PFSK-1 (cell line): ENCODE results near the gene ARL2. TPM values are rescaled to one million over a fixed set of nuclear protein-coding genes. Genes with fewer than 3 reads are reported as not detected.

Experiments used
- FOXP2 ChIP-seq: optimal IDR thresholded peaks from 2 replicates; pipeline ENCODE3; 2011; ENCODE audit warnings: borderline replicate concordance, control low read depth, inconsistent platforms; ENCODE audit not compliant: insufficient read depth; ENCODE audit errors: extremely low read length, extremely low read depth
- POLR2AphosphoS5 ChIP-seq: IDR thresholded peaks from 2 replicates; pipeline ENCODE4 v1.6.1; 2012; ENCODE audit warnings: low read depth, mild to moderate bottlenecking, control low read depth, low read length, moderate library complexity
- SIN3A ChIP-seq: IDR thresholded peaks from 2 replicates; pipeline ENCODE4 v1.6.1; 2012; ENCODE audit warnings: mild to moderate bottlenecking, low read length, moderate library complexity, borderline replicate concordance; ENCODE audit not compliant: insufficient read depth
- TAF1 ChIP-seq: IDR thresholded peaks from 2 replicates; pipeline ENCODE4 v1.6.1; 2012; ENCODE audit warnings: low read length, control low read depth, borderline replicate concordance; ENCODE audit not compliant: insufficient read depth
- polyA plus RNA-seq: library from polyadenylated mRNA; unstranded; fragments of >200 nt; gene quantifications from one replicate; pipeline ENCODE4 v1.2.1, GENCODE V29; 2012; ENCODE audit warnings: low read depth, missing spikeins; ENCODE audit not compliant: insufficient read length
- TF ChIP-seq, protein P1 (sequence below), 2 experiments: IDR thresholded peaks; 2 replicates each; pipeline versions ENCODE4 v1.6.1 to v1.8.0; 2011 to 2012; ENCODE audit warnings: low read depth in 2 of 2, low read length in 2 of 2, control low read depth in 1 of 2, inconsistent platforms in 1 of 2, mild to moderate bottlenecking in 1 of 2, moderate library complexity in 1 of 2; ENCODE audit not compliant: insufficient read depth in 1 of 2

Gene ARL2
- polyA plus RNA-seq: 319 TPM

DNA sequence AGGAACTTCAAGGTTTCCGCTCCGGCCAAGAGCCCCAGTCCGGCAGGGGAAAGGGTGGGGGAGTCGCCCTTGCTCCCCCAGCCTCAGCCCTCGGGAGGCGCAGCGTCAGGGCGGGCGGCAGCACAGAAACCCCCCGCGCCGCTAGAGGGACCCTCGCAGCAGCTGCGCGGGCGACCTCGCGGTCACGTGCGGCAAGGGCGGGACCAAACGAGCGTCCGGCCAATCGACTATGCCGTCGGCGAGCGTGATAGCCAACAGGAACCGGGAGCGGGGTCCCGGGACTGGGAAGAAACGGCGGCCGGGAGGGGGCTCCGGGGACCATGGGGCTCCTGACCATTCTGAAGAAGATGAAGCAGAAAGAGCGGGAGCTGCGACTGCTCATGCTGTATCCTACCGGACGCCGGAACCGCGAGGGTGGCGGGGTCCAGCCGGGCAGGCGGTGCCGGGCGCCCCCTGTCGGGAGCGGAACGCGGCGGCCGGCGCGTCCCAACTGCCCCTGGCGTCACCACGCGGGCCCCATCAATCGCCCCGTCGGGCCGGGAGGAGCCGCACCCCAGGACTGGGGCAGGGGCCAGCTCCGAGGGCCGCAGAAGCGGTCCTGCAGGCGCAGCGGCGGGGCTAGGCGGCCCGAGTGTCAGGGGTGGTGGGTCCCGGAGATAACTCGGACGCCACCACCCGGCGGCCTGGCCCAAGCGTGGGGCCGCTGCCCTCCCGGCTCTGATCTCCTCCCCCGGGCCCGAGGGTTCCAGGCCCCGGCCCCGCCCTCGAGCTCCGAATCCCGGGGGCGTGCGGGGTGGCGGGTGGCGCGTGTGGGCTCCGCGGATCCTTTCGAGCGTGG is at the start of gene ARL2:
ARL2 (plus strand) TSS at position 273 of the 838 bp plus-strand sequence; CDS start at position 321, 48 bp downstream.
- 0 out of 2 replicates have a peak, but pooled peaks have one; percentile 75 for TF ChIP-seq TAF1
- TF ChIP-seq, protein P1, sequence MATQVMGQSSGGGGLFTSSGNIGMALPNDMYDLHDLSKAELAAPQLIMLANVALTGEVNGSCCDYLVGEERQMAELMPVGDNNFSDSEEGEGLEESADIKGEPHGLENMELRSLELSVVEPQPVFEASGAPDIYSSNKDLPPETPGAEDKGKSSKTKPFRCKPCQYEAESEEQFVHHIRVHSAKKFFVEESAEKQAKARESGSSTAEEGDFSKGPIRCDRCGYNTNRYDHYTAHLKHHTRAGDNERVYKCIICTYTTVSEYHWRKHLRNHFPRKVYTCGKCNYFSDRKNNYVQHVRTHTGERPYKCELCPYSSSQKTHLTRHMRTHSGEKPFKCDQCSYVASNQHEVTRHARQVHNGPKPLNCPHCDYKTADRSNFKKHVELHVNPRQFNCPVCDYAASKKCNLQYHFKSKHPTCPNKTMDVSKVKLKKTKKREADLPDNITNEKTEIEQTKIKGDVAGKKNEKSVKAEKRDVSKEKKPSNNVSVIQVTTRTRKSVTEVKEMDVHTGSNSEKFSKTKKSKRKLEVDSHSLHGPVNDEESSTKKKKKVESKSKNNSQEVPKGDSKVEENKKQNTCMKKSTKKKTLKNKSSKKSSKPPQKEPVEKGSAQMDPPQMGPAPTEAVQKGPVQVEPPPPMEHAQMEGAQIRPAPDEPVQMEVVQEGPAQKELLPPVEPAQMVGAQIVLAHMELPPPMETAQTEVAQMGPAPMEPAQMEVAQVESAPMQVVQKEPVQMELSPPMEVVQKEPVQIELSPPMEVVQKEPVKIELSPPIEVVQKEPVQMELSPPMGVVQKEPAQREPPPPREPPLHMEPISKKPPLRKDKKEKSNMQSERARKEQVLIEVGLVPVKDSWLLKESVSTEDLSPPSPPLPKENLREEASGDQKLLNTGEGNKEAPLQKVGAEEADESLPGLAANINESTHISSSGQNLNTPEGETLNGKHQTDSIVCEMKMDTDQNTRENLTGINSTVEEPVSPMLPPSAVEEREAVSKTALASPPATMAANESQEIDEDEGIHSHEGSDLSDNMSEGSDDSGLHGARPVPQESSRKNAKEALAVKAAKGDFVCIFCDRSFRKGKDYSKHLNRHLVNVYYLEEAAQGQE (IDR thresholded peaks at IDR 0.05; ENCODE audit: insufficient read depth in 1 of 2, low read depth in 2 of 2, low read length in 2 of 2): no peak
- peak; percentile 61 for TF ChIP-seq POLR2AphosphoS5
- TF ChIP-seq SIN3A: no peak
- TF ChIP-seq FOXP2: peak; percentile 77

DNA sequence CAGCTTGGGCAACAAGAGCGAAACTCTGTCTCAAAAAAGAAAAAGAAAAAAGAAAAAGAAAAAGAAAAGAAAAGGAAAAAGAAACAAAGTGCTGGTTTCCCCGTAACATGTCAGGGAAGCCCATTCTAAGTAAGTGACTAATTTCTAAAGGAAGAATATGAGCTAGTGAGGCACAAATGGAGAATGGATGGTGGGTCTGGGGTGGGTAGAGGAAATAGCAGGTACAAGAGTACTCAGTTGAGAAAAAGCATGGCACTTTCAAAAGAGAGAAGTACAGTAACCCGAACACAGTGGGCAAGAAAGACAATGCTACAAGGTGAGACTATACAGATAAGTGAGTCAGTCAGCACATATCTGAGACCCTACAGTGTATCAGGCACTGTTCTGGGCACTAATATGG is 46.6 kb upstream of the ARL2 start:
- TF ChIP-seq POLR2AphosphoS5 (no peak), SIN3A (no peak), TAF1 (no peak)

DNA sequence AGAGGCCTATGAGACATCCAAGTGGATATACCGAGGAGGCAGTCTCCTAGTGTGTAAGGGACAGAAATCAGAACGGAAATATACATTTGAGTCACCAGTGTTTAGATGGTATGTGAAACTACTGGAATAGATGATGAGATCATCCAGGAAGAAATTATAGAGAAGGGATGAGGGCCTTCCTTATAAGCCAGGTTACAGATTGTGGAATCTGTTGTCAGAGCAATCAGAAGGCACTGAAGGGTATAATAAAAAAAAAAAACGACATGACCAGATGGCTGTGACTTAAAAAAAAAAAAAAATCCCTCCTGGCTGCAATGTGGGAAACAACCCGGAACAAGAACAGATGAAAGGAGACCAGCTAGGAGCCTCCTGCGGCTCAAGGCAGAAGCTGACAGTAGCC is 44.8 kb upstream of the ARL2 start:
- TF ChIP-seq, protein P1 (IDR thresholded peaks at IDR 0.05; ENCODE audit: insufficient read depth in 1 of 2, low read depth in 2 of 2, low read length in 2 of 2): no peak
- TF ChIP-seq SIN3A (no peak), POLR2AphosphoS5 (no peak), FOXP2 (no peak), TAF1 (no peak)

DNA sequence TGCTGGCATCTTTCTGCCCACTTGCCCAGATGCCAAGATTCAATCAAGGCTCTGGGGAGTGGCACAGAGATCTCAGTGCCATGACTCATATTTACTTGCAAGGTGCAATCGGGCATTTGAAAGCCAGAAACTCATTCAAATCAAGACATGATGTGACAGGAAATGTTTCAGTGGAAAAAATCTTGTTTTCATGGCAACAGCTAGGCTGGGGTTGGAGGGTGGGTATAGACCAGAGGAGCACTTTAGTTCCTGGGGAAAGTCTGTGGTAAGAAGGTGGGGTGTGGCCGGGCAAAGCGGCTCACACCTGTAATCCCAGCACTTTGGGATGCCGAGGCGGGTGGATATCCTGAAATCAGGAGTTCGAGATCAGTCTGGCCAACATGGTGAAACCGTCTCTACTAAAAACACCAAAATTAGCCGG is 43.2 kb upstream of the ARL2 start:
- TF ChIP-seq POLR2AphosphoS5 (no peak), FOXP2 (no peak), TAF1 (no peak), SIN3A (no peak)
- TF ChIP-seq, protein P1 (IDR thresholded peaks at IDR 0.05; ENCODE audit: insufficient read depth in 1 of 2, low read depth in 2 of 2, low read length in 2 of 2): no peak

DNA sequence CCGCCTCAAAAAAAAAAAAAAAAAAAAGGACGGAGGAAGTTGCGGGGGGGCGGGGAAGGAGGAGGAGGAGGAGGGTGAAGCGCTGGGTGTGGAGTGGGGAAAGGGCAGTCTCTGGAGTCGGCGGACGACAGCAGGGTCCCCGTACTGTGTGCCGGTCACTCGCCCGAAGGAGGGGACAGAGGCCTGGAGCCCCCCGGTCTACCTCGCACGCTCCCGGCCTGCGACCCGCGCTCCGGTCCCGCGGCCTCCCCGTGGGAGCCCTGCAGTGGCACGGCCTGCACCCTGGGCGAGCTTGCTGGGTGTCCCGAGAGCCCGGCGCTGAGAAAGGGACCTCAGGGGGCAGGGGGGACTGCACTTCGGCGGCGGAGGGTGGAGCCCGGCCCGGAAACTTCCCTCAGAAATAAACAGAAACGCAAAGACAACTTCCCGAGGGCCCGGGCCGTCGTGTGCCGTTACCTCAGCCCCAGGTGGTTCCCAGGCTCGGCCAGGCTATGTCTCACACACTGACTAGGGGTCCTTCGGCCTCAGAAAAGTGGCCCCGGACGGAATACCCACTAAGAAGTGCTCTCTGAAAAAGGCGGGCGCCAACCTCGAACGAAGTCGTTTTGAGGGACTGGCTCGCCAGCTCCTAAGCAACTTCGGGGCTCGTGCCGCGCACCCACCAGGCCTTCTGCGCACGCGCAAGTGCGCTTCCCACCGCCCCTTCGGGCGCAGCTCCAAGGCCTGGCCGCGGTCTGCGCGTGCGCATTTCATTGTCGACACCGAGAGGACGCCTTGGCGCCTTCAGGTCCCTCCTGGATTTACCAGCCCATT is 42.3 kb upstream of the ARL2 start, which contains the start of gene MAJIN:
MAJIN (minus strand) TSS at position 688 of the 813 bp plus-strand sequence. CDS start 12,703 bp downstream, outside the sequence.
- no peak for TF ChIP-seq TAF1
- TF ChIP-seq FOXP2: no peak
- no peak for TF ChIP-seq POLR2AphosphoS5
- TF ChIP-seq SIN3A: no peak
- TF ChIP-seq, protein P1 (IDR thresholded peaks at IDR 0.05; ENCODE audit: insufficient read depth in 1 of 2, low read depth in 2 of 2, low read length in 2 of 2): no peak
